RCC 7860 (cell line): Measurements from ENCODE around the gene CLTB.
"Not testable (repeated sequence)": the region's sequence is repeated elsewhere in the genome, so short reads cannot be mapped to it uniquely, and the experiment has no call there.

ENCODE experiments used
- DNase-seq: peaks from one replicate; pipeline ENCODE4 v3.0.0-alpha.2; 2015; ENCODE audit warnings: low spot score
- FAIRE-seq: peaks from 2 replicates; lab custom pipeline; 2012; peaks lifted over from hg19 to GRCh38; lab: Jason Lieb, UNC

Gene CLTB

GRCh38 chr5:176415952-176416924, at the start of gene CLTB:
TSS of gene CLTB (minus strand) at chr5:176416539. CDS start at chr5:176416363, 176 bp downstream.
- no peak for FAIRE-seq
- DNase-seq = peak; percentile 71

- no peak for FAIRE-seq
- DNase-seq = no peak
Measured at GRCh38 chr5:176463113-176463764, 46.9 kb upstream of the CLTB start.

- DNase-seq (no peak), FAIRE-seq (no peak)
Measured at GRCh38 chr5:176461349-176461748, 45.0 kb upstream of the CLTB start.

GRCh38 chr5:176458904-176459561, 42.7 kb upstream of the CLTB start:
- no peak for FAIRE-seq
- no peak for DNase-seq

GRCh38 chr5:176454724-176455394, 38.5 kb upstream of the CLTB start:
- no peak for FAIRE-seq
- DNase-seq = no peak

- FAIRE-seq (no peak), DNase-seq (no peak)
Measured at GRCh38 chr5:176450077-176450476, 33.7 kb upstream of the CLTB start.

- FAIRE-seq = peak; percentile 88
- DNase-seq = peak; percentile 97
Measured at GRCh38 chr5:176447978-176448608, 31.8 kb upstream of the CLTB start, which contains the start of gene FAF2. TSS of gene FAF2 (plus strand) at chr5:176448385. CDS start at chr5:176448408, 23 bp downstream.

- no peak for DNase-seq
- FAIRE-seq = no peak
Measured at GRCh38 chr5:176447591-176447977, 31.2 kb upstream of the CLTB start.

GRCh38 chr5:176446884-176447590, 30.7 kb upstream of the CLTB start:
- FAIRE-seq (no peak), DNase-seq (no peak)

GRCh38 chr5:176446028-176446665, 29.8 kb upstream of the CLTB start:
- DNase-seq (no peak), FAIRE-seq (no peak)

- DNase-seq = no peak
- FAIRE-seq = no peak
Measured at GRCh38 chr5:176444742-176445141, 28.4 kb upstream of the CLTB start.

- not testable (repeated sequence) for FAIRE-seq, DNase-seq
Measured at GRCh38 chr5:176442911-176443310, 26.6 kb upstream of the CLTB start.

GRCh38 chr5:176441921-176442323, 25.6 kb upstream of the CLTB start:
- DNase-seq = peak; percentile 30
- FAIRE-seq = no peak

- FAIRE-seq (no peak), DNase-seq (no peak)
Measured at GRCh38 chr5:176440927-176441706, 24.8 kb upstream of the CLTB start.

- FAIRE-seq (no peak), DNase-seq (peak; percentile 81)
Measured at GRCh38 chr5:176438959-176439757, 22.8 kb upstream of the CLTB start.

- DNase-seq = peak; percentile 18
- no peak for FAIRE-seq
Measured at GRCh38 chr5:176436656-176437055, 20.3 kb upstream of the CLTB start.

GRCh38 chr5:176432707-176433106, 16.4 kb upstream of the CLTB start:
- DNase-seq = no peak
- no peak for FAIRE-seq

GRCh38 chr5:176429972-176430371, 13.6 kb upstream of the CLTB start:
- DNase-seq = no peak
- FAIRE-seq = no peak
